Central memory CD8-positive, alpha-beta T cell (primary cell): Measurements from ENCODE around the gene PTPRG.

Experiments
- ATAC-seq: fragments of 150-1000 bp; cut with Tn5 transposase; replicated peaks from 2 replicates; pipeline ENCODE4 v1.10.0; 2022; ENCODE audit warnings: mild to moderate bottlenecking, moderate FRiP score, moderate number of reproducible peaks; ENCODE audit not compliant: poor library complexity, severe bottlenecking; ENCODE audit errors: extremely low read depth
- DNase-seq, 2 donors: peaks; one replicate each; pipeline ENCODE4 v3.0.0; 2021; ENCODE audit warnings: low spot score in 2 of 2
- H3K27ac Mint-ChIP-seq: one replicate; pipeline ENCODE4 v1.8.0; 2022; ENCODE audit warnings: low read depth, mild to moderate bottlenecking, moderate library complexity, mixed read lengths
- H3K27me3 Mint-ChIP-seq: one replicate; pipeline ENCODE4 v1.8.0; 2022; ENCODE audit warnings: mixed read lengths
- H3K36me3 Mint-ChIP-seq: one replicate; pipeline ENCODE4 v1.8.0; 2022; ENCODE audit warnings: mild to moderate bottlenecking, moderate library complexity, mixed read lengths; ENCODE audit not compliant: insufficient read depth
- H3K4me1 Mint-ChIP-seq: one replicate; pipeline ENCODE4 v1.8.0; 2022; ENCODE audit warnings: mixed read lengths
- H3K4me3 Mint-ChIP-seq: one replicate; pipeline ENCODE4 v1.8.0; 2022; ENCODE audit warnings: mild to moderate bottlenecking, moderate library complexity, mixed read lengths
- H3K9me3 Mint-ChIP-seq: one replicate; pipeline ENCODE4 v1.8.0; 2022; ENCODE audit warnings: mixed read lengths

PTPRG gene

GRCh38 chr3:61617651-61618050 lies 56.3 kb downstream of the PTPRG start:
- H3K4me1 Mint-ChIP-seq: no peaks in the 10 kb centered on the region
- no peak for ATAC-seq
- H3K27ac Mint-ChIP-seq: no peak overlapping the region
- no peaks in the 10 kb centered on the region for H3K9me3 Mint-ChIP-seq
- H3K36me3 Mint-ChIP-seq: no peaks in the 10 kb centered on the region
- no peak overlapping the region for H3K4me3 Mint-ChIP-seq
- no peaks in the 10 kb centered on the region for H3K27me3 Mint-ChIP-seq
- no peak for DNase-seq

GRCh38 chr3:61618231-61618630 lies 56.9 kb downstream of the PTPRG start:
- H3K9me3 Mint-ChIP-seq: no peaks in the 10 kb centered on the region
- H3K4me3 Mint-ChIP-seq: no peak overlapping the region
- H3K27me3 Mint-ChIP-seq: no peaks in the 10 kb centered on the region

GRCh38 chr3:61618871-61619270 lies 57.5 kb downstream of the PTPRG start:
- no peaks in the 10 kb centered on the region for H3K4me1 Mint-ChIP-seq
- no peaks in the 10 kb centered on the region for H3K9me3 Mint-ChIP-seq
- no peaks in the 10 kb centered on the region for H3K36me3 Mint-ChIP-seq
- no peak for DNase-seq
- H3K27ac Mint-ChIP-seq: no peak overlapping the region
- no peaks in the 10 kb centered on the region for H3K27me3 Mint-ChIP-seq
- no peak for ATAC-seq
- no peak overlapping the region for H3K4me3 Mint-ChIP-seq

More at GRCh38 chr3:61618231-61618630, 56.9 kb downstream of the PTPRG start:
- Mint-ChIP-seq H3K36me3 (no peaks in the 10 kb centered on the region), H3K4me1 (no peaks in the 10 kb centered on the region), H3K27ac (no peak overlapping the region)
- ATAC-seq (no peak), DNase-seq (no peak)

- H3K36me3 Mint-ChIP-seq: no peaks in the 10 kb centered on the region
- DNase-seq: no peak
- H3K27me3 Mint-ChIP-seq: no peaks in the 10 kb centered on the region
- no peak overlapping the region for H3K4me3 Mint-ChIP-seq
- ATAC-seq: no peak
- H3K4me1 Mint-ChIP-seq: no peaks in the 10 kb centered on the region
- no peaks in the 10 kb centered on the region for H3K9me3 Mint-ChIP-seq
- no peak overlapping the region for H3K27ac Mint-ChIP-seq
Observed at GRCh38 chr3:61620073-61620472, 58.7 kb downstream of the PTPRG start.

GRCh38 chr3:61624300-61624699 lies 62.9 kb downstream of the PTPRG start:
- no peak overlapping the region for H3K27ac Mint-ChIP-seq
- no peaks in the 10 kb centered on the region for H3K36me3 Mint-ChIP-seq
- no peaks in the 10 kb centered on the region for H3K27me3 Mint-ChIP-seq
- DNase-seq: no peak
- no peaks in the 10 kb centered on the region for H3K4me1 Mint-ChIP-seq
- H3K4me3 Mint-ChIP-seq: no peak overlapping the region
- H3K9me3 Mint-ChIP-seq: peaks cover 9% of the 10 kb centered on the region
- no peak for ATAC-seq

- H3K27me3 Mint-ChIP-seq: no peaks in the 10 kb centered on the region
- no peak overlapping the region for H3K27ac Mint-ChIP-seq
- no peak for ATAC-seq
Observed at GRCh38 chr3:61625429-61625828, 64.1 kb downstream of the PTPRG start.

GRCh38 chr3:61626484-61626883 lies 65.1 kb downstream of the PTPRG start:
- Mint-ChIP-seq H3K4me1 (no peaks in the 10 kb centered on the region), H3K27ac (no peak overlapping the region), H3K4me3 (no peak overlapping the region), H3K36me3 (no peaks in the 10 kb centered on the region), H3K27me3 (no peaks in the 10 kb centered on the region), H3K9me3 (peaks cover 15% of the 10 kb centered on the region)
- ATAC-seq (no peak), DNase-seq (no peak)

More at GRCh38 chr3:61625429-61625828, 64.1 kb downstream of the PTPRG start:
- no peaks in the 10 kb centered on the region for H3K4me1 Mint-ChIP-seq
- DNase-seq: no peak
- H3K4me3 Mint-ChIP-seq: no peak overlapping the region
- no peaks in the 10 kb centered on the region for H3K36me3 Mint-ChIP-seq
- H3K9me3 Mint-ChIP-seq: peaks cover 15% of the 10 kb centered on the region

- Mint-ChIP-seq H3K9me3 (peaks cover 15% of the 10 kb centered on the region), H3K4me1 (no peaks in the 10 kb centered on the region), H3K4me3 (no peak overlapping the region), H3K27ac (no peak overlapping the region), H3K27me3 (no peaks in the 10 kb centered on the region), H3K36me3 (no peaks in the 10 kb centered on the region)
- no peak for DNase-seq
- no peak for ATAC-seq
Observed at GRCh38 chr3:61627768-61628185, 66.4 kb downstream of the PTPRG start.

GRCh38 chr3:61628636-61629035 lies 67.3 kb downstream of the PTPRG start:
- no peak overlapping the region for H3K4me3 Mint-ChIP-seq
- ATAC-seq (no peak), DNase-seq (no peak)
- H3K27me3 Mint-ChIP-seq: no peaks in the 10 kb centered on the region
- peaks cover 15% of the 10 kb centered on the region for H3K9me3 Mint-ChIP-seq
- no peaks in the 10 kb centered on the region for H3K4me1 Mint-ChIP-seq
- H3K27ac Mint-ChIP-seq: no peak overlapping the region
- no peaks in the 10 kb centered on the region for H3K36me3 Mint-ChIP-seq

GRCh38 chr3:61629442-61629841 lies 68.1 kb downstream of the PTPRG start:
- Mint-ChIP-seq H3K36me3 (no peaks in the 10 kb centered on the region), H3K4me3 (no peak overlapping the region), H3K27me3 (no peaks in the 10 kb centered on the region), H3K27ac (no peak overlapping the region), H3K9me3 (peaks cover 15% of the 10 kb centered on the region), H3K4me1 (no peaks in the 10 kb centered on the region)
- ATAC-seq (no peak), DNase-seq (no peak)

GRCh38 chr3:61631108-61631769 lies 69.9 kb downstream of the PTPRG start:
- no peak overlapping the region for H3K4me3 Mint-ChIP-seq

GRCh38 chr3:61632568-61633175 lies 71.3 kb downstream of the PTPRG start:
- no peaks in the 10 kb centered on the region for H3K4me1 Mint-ChIP-seq
- no peak for ATAC-seq
- H3K9me3 Mint-ChIP-seq: peaks cover 10% of the 10 kb centered on the region
- no peaks in the 10 kb centered on the region for H3K36me3 Mint-ChIP-seq
- H3K27ac Mint-ChIP-seq: no peak overlapping the region
- H3K27me3 Mint-ChIP-seq: no peaks in the 10 kb centered on the region
- DNase-seq: no peak
- no peak overlapping the region for H3K4me3 Mint-ChIP-seq

More at GRCh38 chr3:61631108-61631769, 69.9 kb downstream of the PTPRG start:
- Mint-ChIP-seq H3K4me1 (no peaks in the 10 kb centered on the region), H3K9me3 (peaks cover 10% of the 10 kb centered on the region), H3K27ac (no peak overlapping the region), H3K36me3 (no peaks in the 10 kb centered on the region), H3K27me3 (no peaks in the 10 kb centered on the region)
- no peak for DNase-seq
- ATAC-seq: no peak

- Mint-ChIP-seq H3K9me3 (peaks cover 5% of the 10 kb centered on the region), H3K27ac (no peak overlapping the region), H3K36me3 (no peaks in the 10 kb centered on the region), H3K4me3 (no peak overlapping the region), H3K27me3 (no peaks in the 10 kb centered on the region), H3K4me1 (no peaks in the 10 kb centered on the region)
- ATAC-seq (no peak), DNase-seq (no peak)
Observed at GRCh38 chr3:61634678-61635077, 73.3 kb downstream of the PTPRG start.
